GM12878 (cell line): ENCODE data around the gene CENPC.

Experiments used
- PKNOX1 ChIP-seq: fragments of 450-650 bp; IDR thresholded peaks from 2 replicates; pipeline ENCODE4 v1.6.1; 2016; ENCODE audit warnings: mild to moderate bottlenecking
- POLR2A ChIP-seq: IDR thresholded peaks from 2 replicates; pipeline ENCODE4 v1.6.1; 2011; ENCODE audit warnings: low read depth, mild to moderate bottlenecking, low read length
- POLR2AphosphoS2 ChIP-seq: IDR thresholded peaks from 2 replicates; pipeline ENCODE4 v1.6.1; 2011; ENCODE audit warnings: low read depth, mild to moderate bottlenecking, low read length, improper control_type of control experiment, moderate library complexity
- ZBTB33 ChIP-seq: fragments of 450-650 bp; IDR thresholded peaks from 2 replicates; pipeline ENCODE4 v1.6.1; 2017; ENCODE audit warnings: mild to moderate bottlenecking
- ZZZ3 ChIP-seq: IDR thresholded peaks from 2 replicates; pipeline ENCODE4 v1.6.1; 2011; ENCODE audit warnings: low read depth; ENCODE audit not compliant: control insufficient read depth, insufficient read length
- TF ChIP-seq, protein P1 (sequence below), 3 experiments: IDR thresholded peaks in 2 of 3; conservative IDR thresholded peaks in 1 of 3; 2 replicates each; pipeline ENCODE4 v1.5.1; 2011; ENCODE audit warnings: low read depth in 3 of 3, low read length in 3 of 3, mild to moderate bottlenecking in 3 of 3, control low read depth in 2 of 3, moderate library complexity in 2 of 3, inconsistent platforms in 1 of 3, mixed read lengths in 1 of 3; ENCODE audit not compliant: control insufficient read depth in 2 of 3, insufficient read depth in 1 of 3; ENCODE audit errors: extremely low read depth in 1 of 3
- TF ChIP-seq, protein P2 (sequence below): IDR thresholded peaks from 2 replicates; pipeline ENCODE4 v1.6.1; 2011; ENCODE audit warnings: low read depth, low read length, improper control_type of control experiment, borderline replicate concordance

DNA sequence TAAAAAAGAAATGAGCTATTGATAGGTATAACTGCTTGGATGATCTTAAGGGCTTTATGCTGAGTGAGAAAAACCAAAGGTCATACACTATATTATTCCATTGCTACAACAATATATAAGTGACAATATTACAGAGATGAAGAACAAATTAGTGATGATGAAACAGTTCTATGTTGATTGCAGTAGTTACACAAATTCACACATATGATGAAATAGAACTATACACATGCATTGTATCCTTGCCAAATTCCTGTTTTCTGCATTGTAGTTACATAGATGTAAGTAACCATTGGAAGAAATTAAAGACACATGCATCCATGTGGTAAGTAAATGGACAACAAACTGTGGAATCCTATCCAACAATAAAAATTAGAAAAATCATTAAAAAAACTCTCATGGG is 76.5 kb downstream of the CENPC start:
- TF ChIP-seq POLR2A: no peak
- no peak for TF ChIP-seq PKNOX1
- TF ChIP-seq ZBTB33: no peak
- TF ChIP-seq, protein P1, sequence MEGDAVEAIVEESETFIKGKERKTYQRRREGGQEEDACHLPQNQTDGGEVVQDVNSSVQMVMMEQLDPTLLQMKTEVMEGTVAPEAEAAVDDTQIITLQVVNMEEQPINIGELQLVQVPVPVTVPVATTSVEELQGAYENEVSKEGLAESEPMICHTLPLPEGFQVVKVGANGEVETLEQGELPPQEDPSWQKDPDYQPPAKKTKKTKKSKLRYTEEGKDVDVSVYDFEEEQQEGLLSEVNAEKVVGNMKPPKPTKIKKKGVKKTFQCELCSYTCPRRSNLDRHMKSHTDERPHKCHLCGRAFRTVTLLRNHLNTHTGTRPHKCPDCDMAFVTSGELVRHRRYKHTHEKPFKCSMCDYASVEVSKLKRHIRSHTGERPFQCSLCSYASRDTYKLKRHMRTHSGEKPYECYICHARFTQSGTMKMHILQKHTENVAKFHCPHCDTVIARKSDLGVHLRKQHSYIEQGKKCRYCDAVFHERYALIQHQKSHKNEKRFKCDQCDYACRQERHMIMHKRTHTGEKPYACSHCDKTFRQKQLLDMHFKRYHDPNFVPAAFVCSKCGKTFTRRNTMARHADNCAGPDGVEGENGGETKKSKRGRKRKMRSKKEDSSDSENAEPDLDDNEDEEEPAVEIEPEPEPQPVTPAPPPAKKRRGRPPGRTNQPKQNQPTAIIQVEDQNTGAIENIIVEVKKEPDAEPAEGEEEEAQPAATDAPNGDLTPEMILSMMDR (IDR thresholded peaks at IDR 0.05 in 2 of 3, conservative IDR thresholded peaks at IDR 0.05 in 1 of 3; ENCODE audit: control insufficient read depth in 2 of 3, extremely low read depth in 1 of 3, insufficient read depth in 1 of 3, low read depth in 3 of 3, low read length in 3 of 3): no peak
- no peak for TF ChIP-seq POLR2AphosphoS2
- TF ChIP-seq, protein P2, sequence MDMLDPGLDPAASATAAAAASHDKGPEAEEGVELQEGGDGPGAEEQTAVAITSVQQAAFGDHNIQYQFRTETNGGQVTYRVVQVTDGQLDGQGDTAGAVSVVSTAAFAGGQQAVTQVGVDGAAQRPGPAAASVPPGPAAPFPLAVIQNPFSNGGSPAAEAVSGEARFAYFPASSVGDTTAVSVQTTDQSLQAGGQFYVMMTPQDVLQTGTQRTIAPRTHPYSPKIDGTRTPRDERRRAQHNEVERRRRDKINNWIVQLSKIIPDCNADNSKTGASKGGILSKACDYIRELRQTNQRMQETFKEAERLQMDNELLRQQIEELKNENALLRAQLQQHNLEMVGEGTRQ: no peak
- TF ChIP-seq ZZZ3: no peak
